Endodermal cell (in vitro differentiated cells): ENCODE data around the gene UNC80. TPM values are rescaled to one million over a fixed set of nuclear protein-coding genes. Genes with fewer than 3 reads are reported as not detected.

Experiments
- DNase-seq: peaks from one replicate; pipeline ENCODE4 v3.0.0-alpha.2; 2017
- H3K27ac ChIP-seq: 2 replicates; pipeline ENCODE4 v1.5.1; 2013; ENCODE audit warnings: mild to moderate bottlenecking, low read depth, low read length, moderate library complexity
- H3K27me3 ChIP-seq: 2 replicates; pipeline ENCODE4 v1.6.1; 2013; ENCODE audit warnings: mild to moderate bottlenecking, low read length, moderate library complexity; ENCODE audit not compliant: insufficient read depth, control insufficient read depth, poor library complexity, severe bottlenecking
- H3K36me3 ChIP-seq: 2 replicates; pipeline ENCODE4 v1.7.0; 2013; ENCODE audit warnings: mild to moderate bottlenecking, low read length, moderate library complexity; ENCODE audit not compliant: control insufficient read depth, insufficient read depth
- H3K4me1 ChIP-seq: one replicate; pipeline ENCODE4 v1.7.0; 2013; ENCODE audit warnings: low read length; ENCODE audit not compliant: control insufficient read depth, insufficient read depth
- H3K4me3 ChIP-seq: 2 replicates; pipeline ENCODE4 v1.5.1; 2013; ENCODE audit warnings: mild to moderate bottlenecking, low read length, moderate library complexity
- H3K9ac ChIP-seq: 2 replicates; pipeline ENCODE4 v1.6.1; 2013; ENCODE audit warnings: mild to moderate bottlenecking, low read length, moderate library complexity; ENCODE audit not compliant: poor library complexity, severe bottlenecking; ENCODE audit errors: extremely low read depth
- H3K9me3 ChIP-seq: 2 replicates; pipeline ENCODE4 v1.6.1; 2013; ENCODE audit warnings: mild to moderate bottlenecking, low read length, moderate library complexity; ENCODE audit not compliant: control insufficient read depth
- H3K27ac Mint-ChIP-seq: 2 replicates; pipeline ENCODE4 v1.8.0; 2020; ENCODE audit warnings: mixed read lengths
- H3K27me3 Mint-ChIP-seq: 2 replicates; pipeline ENCODE4 v1.8.0; 2021; ENCODE audit warnings: mild to moderate bottlenecking, mixed read lengths; ENCODE audit not compliant: insufficient read depth
- H3K36me3 Mint-ChIP-seq: 2 replicates; pipeline ENCODE4 v1.8.0; 2020; ENCODE audit warnings: low read depth, mixed read lengths
- H3K4me1 Mint-ChIP-seq: 2 replicates; pipeline ENCODE4 v1.8.0; 2020; ENCODE audit warnings: mixed read lengths
- H3K4me3 Mint-ChIP-seq: 2 replicates; pipeline ENCODE4 v1.8.0; 2020; ENCODE audit warnings: mild to moderate bottlenecking, moderate library complexity, mixed read lengths
- H3K9me3 Mint-ChIP-seq: 2 replicates; pipeline ENCODE4 v1.8.0; 2020; ENCODE audit warnings: mild to moderate bottlenecking, mixed read lengths
- WGBS, 2 experiments: methylation state at CpG; one replicate each; pipeline versions ENCODE4 v1.1.5 to v1.1.7; 2013; ENCODE audit warnings: missing lambda C conversion rate in 2 of 2, mixed read lengths in 1 of 2; ENCODE audit not compliant: insufficient coverage in 1 of 2, insufficient read length in 1 of 2; 5-methylcytosine and 5-hydroxymethylcytosine counted together
- total RNA-seq, 2 donors: library from RNA; stranded (reverse); fragmentation: NEBNext Ultra II Directional in 1 of 2; extraction: Animal tissue kit (Norgen Biotek cat#: 25700) in 1 of 2; gene quantifications; 2 replicates in 1 of 2; 3 replicates in 1 of 2; pipeline ENCODE4 v1.2.1, GENCODE V29; 2021
- TF ChIP-seq, protein P1 (sequence below): fragments of 200-600 bp; sonication (generic); conservative IDR thresholded peaks from 2 replicates; pipeline ENCODE4 v1.5.0; 2021; ENCODE audit warnings: antibody characterized with exemption, mild to moderate bottlenecking

Gene UNC80
- total RNA-seq, 2 donors from 2014 or later: 0.15 to 0.55 TPM

DNA sequence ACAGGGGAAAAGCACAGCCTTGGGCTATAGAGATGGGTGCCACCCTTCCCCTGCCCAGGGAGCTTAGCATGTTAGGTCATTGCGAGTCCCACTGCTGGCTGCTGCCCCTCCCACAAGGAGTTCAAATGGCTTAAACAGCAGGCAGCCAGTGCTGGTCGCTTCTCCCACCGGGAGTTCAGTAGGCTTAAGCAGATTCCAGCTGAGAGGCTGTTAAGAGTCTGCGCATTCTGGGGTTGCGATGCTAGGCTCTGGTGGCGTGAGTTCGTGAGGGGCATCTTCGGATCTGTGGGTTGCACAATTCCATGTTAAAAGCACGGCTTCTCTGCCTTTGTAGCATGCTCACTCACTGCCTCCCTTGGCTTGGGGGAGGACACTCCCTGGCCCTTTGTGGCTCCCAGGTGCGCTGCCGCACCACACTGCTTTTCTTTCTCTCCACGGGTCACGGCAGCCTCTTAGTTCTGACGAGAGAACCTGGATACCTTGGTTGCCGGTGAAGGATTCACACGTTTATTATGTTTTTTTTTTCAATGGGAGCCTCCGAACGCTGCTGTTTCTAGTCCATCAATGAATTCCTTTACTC lies 93.2 kb downstream of the UNC80 start:
- TF ChIP-seq, protein P1, sequence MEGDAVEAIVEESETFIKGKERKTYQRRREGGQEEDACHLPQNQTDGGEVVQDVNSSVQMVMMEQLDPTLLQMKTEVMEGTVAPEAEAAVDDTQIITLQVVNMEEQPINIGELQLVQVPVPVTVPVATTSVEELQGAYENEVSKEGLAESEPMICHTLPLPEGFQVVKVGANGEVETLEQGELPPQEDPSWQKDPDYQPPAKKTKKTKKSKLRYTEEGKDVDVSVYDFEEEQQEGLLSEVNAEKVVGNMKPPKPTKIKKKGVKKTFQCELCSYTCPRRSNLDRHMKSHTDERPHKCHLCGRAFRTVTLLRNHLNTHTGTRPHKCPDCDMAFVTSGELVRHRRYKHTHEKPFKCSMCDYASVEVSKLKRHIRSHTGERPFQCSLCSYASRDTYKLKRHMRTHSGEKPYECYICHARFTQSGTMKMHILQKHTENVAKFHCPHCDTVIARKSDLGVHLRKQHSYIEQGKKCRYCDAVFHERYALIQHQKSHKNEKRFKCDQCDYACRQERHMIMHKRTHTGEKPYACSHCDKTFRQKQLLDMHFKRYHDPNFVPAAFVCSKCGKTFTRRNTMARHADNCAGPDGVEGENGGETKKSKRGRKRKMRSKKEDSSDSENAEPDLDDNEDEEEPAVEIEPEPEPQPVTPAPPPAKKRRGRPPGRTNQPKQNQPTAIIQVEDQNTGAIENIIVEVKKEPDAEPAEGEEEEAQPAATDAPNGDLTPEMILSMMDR: no peak
- no peaks in the 10 kb centered on the region for H3K27me3 ChIP-seq
- H3K27ac ChIP-seq: no peak overlapping the region
- H3K27ac Mint-ChIP-seq: no peak overlapping the region
- no peaks in the 10 kb centered on the region for H3K4me1 ChIP-seq
- peaks cover 13% of the 10 kb centered on the region for H3K9me3 Mint-ChIP-seq
- peak overlapping the region; percentile 44 for H3K4me3 Mint-ChIP-seq
- H3K9ac ChIP-seq: no peak overlapping the region
- H3K4me3 ChIP-seq: no peak overlapping the region
- peak; percentile 79 for DNase-seq
- H3K9me3 ChIP-seq: peaks cover 5% of the 10 kb centered on the region
- H3K4me1 Mint-ChIP-seq: peaks cover 3% of the 10 kb centered on the region
- peaks cover 76% of the 10 kb centered on the region for H3K27me3 Mint-ChIP-seq
- no peaks in the 10 kb centered on the region for H3K36me3 Mint-ChIP-seq
- no peaks in the 10 kb centered on the region for H3K36me3 ChIP-seq
- WGBS, 2 experiments: 83 to 84% methylated on average over 15 to 18 of the region's 18 CpGs

DNA sequence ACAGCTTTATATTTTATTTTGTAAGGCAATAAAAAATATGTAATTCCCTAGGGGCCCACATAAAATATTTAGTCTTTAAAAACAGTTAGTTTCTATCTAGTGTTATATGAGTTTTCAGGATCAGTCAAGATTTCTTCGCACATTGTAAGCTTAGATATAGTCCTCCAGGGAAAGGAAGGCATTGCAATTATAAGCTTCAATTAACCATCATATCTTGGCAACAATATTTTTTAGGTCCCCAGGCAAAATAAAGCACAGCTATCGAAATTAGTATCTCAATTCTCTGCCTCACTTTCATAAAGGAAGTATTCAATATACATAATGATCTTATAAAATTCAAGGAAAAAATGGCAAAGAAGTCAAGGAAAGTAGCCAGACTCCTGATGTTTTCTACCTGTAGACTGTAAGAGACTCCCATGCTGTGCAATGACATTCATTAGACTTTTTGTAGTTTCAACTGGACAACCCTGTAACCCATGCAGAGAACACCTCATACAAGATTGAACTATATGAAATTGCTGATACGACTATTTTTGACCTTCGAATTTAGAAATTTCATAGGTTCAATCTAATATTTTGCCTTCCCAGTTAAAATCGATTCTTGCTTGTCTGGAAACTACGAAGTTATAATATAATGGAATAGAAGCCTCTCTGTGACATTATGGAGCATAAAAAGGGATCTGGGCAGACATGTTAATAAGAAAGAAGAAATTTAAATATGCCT lies 96.8 kb downstream of the UNC80 start:
- Mint-ChIP-seq H3K36me3 (no peaks in the 10 kb centered on the region), H3K27ac (no peak overlapping the region), H3K27me3 (peaks cover 45% of the 10 kb centered on the region), H3K9me3 (peaks cover 13% of the 10 kb centered on the region), H3K4me1 (peaks cover 3% of the 10 kb centered on the region), H3K4me3 (no peak overlapping the region)
- TF ChIP-seq, protein P1: no peak
- no peaks in the 10 kb centered on the region for H3K36me3 ChIP-seq
- no peak overlapping the region for H3K9ac ChIP-seq
- peaks cover 5% of the 10 kb centered on the region for H3K9me3 ChIP-seq
- H3K27me3 ChIP-seq: no peaks in the 10 kb centered on the region
- no peaks in the 10 kb centered on the region for H3K4me1 ChIP-seq
- WGBS, 2 experiments: 91 to 92% methylated on average over 4 to 6 of the region's 6 CpGs
- no peak overlapping the region for H3K4me3 ChIP-seq
- no peak for DNase-seq
- H3K27ac ChIP-seq: no peak overlapping the region

- Mint-ChIP-seq H3K27me3 (peaks cover 28% of the 10 kb centered on the region), H3K27ac (no peak overlapping the region), H3K36me3 (no peaks in the 10 kb centered on the region), H3K4me1 (peaks cover under 1% of the 10 kb centered on the region), H3K9me3 (peaks cover 9% of the 10 kb centered on the region), H3K4me3 (no peak overlapping the region)
- Histone ChIP-seq H3K9ac (no peak overlapping the region), H3K9me3 (peaks cover 5% of the 10 kb centered on the region), H3K4me3 (no peak overlapping the region), H3K36me3 (no peaks in the 10 kb centered on the region), H3K27ac (no peak overlapping the region), H3K4me1 (no peaks in the 10 kb centered on the region), H3K27me3 (no peaks in the 10 kb centered on the region)
- WGBS, 2 experiments: 60 to 61% methylated on average over 1 to 2 of the region's 2 CpGs
- TF ChIP-seq, protein P1: no peak
- no peak for DNase-seq
Measured at GRCh38 chr2:209870067-209870466, 98.4 kb downstream of the UNC80 start.
